Activated T-helper 1 cell treated with anti-CD3 and anti-CD28 coated beads, Interleukin-12 subunit alpha, Interleukin-12 subunit beta, Interleukin-2, Interleukin-4 antibody, amounts not matched to agents 30 ng/mL and 10 ng/mL and 1 ng/mL, durations not matched to agents 14 hours and 24 hours and 36 hours (primary cell): ENCODE results near the gene TRMO. TPM values are rescaled to one million over a fixed set of nuclear protein-coding genes. Genes with fewer than 3 reads are reported as not detected.

Experiments
- DNase-seq: peaks from one replicate; pipeline ENCODE4 v3.0.0; 2021; ENCODE audit warnings: low spot score
- H3K27ac Mint-ChIP-seq: one replicate; pipeline ENCODE4 v1.8.0; 2021; ENCODE audit warnings: mild to moderate bottlenecking, mixed read lengths
- H3K27me3 Mint-ChIP-seq: one replicate; pipeline ENCODE4 v1.8.0; 2022; ENCODE audit warnings: mild to moderate bottlenecking, moderate library complexity, mixed read lengths; ENCODE audit not compliant: insufficient read depth
- H3K36me3 Mint-ChIP-seq: one replicate; pipeline ENCODE4 v1.8.0; 2021; ENCODE audit warnings: low read depth, mixed read lengths
- H3K4me1 Mint-ChIP-seq: one replicate; pipeline ENCODE4 v1.8.0; 2021; ENCODE audit warnings: low read depth, mixed read lengths
- H3K4me3 Mint-ChIP-seq: one replicate; pipeline ENCODE4 v1.8.0; 2021; ENCODE audit warnings: mild to moderate bottlenecking, moderate library complexity, mixed read lengths
- H3K9me3 Mint-ChIP-seq: one replicate; pipeline ENCODE4 v1.8.0; 2021; ENCODE audit warnings: mixed read lengths
- intact Hi-C: fragments of 100-400 bp; cut with micrococcal nuclease; formaldehyde crosslinking; loops from one replicate; pipeline ENCODE4 v1.15.1; 2024
- total RNA-seq: library from RNA; stranded (reverse); gene quantifications from 2 replicates; pipeline ENCODE4 v1.2.3, GENCODE V29; 2022

Gene TRMO
- total RNA-seq, 1 donor from 2014 or later, result 13.1 TPM

- no peak for DNase-seq
- Mint-ChIP-seq H3K27ac (no peak overlapping the region), H3K4me3 (no peak overlapping the region), H3K27me3 (no peaks in the 10 kb centered on the region), H3K9me3 (no peaks in the 10 kb centered on the region), H3K4me1 (peaks cover 60% of the 10 kb centered on the region), H3K36me3 (peaks cover 38% of the 10 kb centered on the region)
- intact Hi-C loops, result loop anchor here (5.0 kb wide), 2 partner anchors 276 to 354 kb away; partner anchors contain the start of genes NCBP1 and TSTD2
These were observed 13.6 kb downstream of the TRMO start for GRCh38 chr9:97908705-97909104.

- Mint-ChIP-seq H3K36me3 (peaks cover 34% of the 10 kb centered on the region), H3K9me3 (no peaks in the 10 kb centered on the region), H3K4me3 (peak overlapping the region; percentile 46), H3K4me1 (peaks cover 71% of the 10 kb centered on the region), H3K27me3 (no peaks in the 10 kb centered on the region), H3K27ac (peak overlapping the region; percentile 98)
- intact Hi-C loops, result loop anchor here (1.0 to 5.0 kb wide), 3 partner anchors 11 to 355 kb away; partner anchors contain the start of genes NCBP1 and TSTD2
- no peak for DNase-seq
These were observed 14.7 kb downstream of the TRMO start for GRCh38 chr9:97907632-97908031.

DNA sequence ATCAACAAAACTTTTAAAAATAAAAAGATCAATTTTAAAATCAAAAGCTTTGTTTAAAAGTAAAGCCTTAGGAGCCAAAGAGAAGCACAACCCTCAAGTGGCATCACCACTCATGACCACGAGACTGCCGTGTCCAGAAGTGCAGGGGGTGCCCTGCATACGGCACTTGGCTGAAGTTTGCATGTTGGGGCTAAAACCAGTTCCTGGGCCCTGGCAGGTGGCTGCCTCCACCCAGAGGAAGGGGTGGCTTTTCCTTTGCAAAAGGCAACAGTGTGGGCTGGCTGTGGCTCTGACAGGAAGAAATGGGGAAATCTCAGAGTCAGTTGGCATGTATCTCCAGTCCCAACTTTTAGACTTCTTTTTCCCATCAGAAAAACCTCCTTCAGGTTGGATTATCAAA is 15.3 kb downstream of the TRMO start:
- Mint-ChIP-seq H3K4me3 (peak overlapping the region; percentile 72), H3K4me1 (peaks cover 74% of the 10 kb centered on the region), H3K27ac (peak overlapping the region; percentile 98), H3K36me3 (peaks cover 34% of the 10 kb centered on the region), H3K27me3 (no peaks in the 10 kb centered on the region), H3K9me3 (no peaks in the 10 kb centered on the region)
- intact Hi-C loops, result loop anchor here (1.0 to 5.0 kb wide), 3 partner anchors 11 to 355 kb away; partner anchors contain the start of genes NCBP1 and TSTD2
- no peak for DNase-seq

DNA sequence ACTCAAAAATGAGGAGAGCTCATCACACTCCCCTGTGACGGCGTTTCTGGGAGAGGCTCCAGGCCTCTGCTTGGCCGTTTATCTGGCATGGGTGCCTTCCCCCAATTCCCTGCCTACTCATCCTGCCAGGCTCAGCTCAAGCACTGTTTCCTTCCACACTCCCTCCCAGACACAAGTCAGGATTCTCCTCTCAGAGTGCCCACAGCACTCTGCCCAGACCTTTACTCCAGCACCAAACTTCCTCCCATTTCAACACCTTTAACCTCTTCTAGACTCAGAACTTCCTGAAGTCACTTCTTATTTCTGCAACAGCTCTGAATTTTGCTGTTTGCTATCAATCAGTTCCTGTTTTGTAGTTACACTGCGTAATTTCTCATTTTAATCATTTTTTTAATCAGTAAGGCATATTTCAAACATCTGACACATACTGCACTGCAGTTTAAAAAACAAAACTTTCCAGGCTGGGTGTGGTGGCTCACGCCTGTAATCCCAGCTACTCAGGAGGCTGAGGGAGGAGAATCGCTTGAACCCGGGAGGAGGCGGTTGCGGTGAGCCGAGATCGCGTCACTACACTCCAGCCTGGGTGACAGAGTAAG is 16.0 kb downstream of the TRMO start:
- H3K27ac Mint-ChIP-seq, result peak overlapping the region; percentile 98
- H3K4me1 Mint-ChIP-seq, result peaks cover 81% of the 10 kb centered on the region
- no peak for DNase-seq
- H3K36me3 Mint-ChIP-seq, result peaks cover 31% of the 10 kb centered on the region
- no peaks in the 10 kb centered on the region for H3K27me3 Mint-ChIP-seq
- no peaks in the 10 kb centered on the region for H3K9me3 Mint-ChIP-seq
- intact Hi-C loops, result loop anchor here (5.0 kb wide), 2 partner anchors 274 to 356 kb away; partner anchors contain the start of genes NCBP1 and TSTD2
- peak overlapping the region; percentile 72 for H3K4me3 Mint-ChIP-seq

GRCh38 chr9:97905228-97905627 is 17.1 kb downstream of the TRMO start:
- peak overlapping the region; percentile 90 for H3K27ac Mint-ChIP-seq
- DNase-seq, result peak; percentile 53
- H3K27me3 Mint-ChIP-seq, result no peaks in the 10 kb centered on the region
- peaks cover 25% of the 10 kb centered on the region for H3K36me3 Mint-ChIP-seq
- no peaks in the 10 kb centered on the region for H3K9me3 Mint-ChIP-seq
- peak overlapping the region; percentile 80 for H3K4me3 Mint-ChIP-seq
- peaks cover 80% of the 10 kb centered on the region for H3K4me1 Mint-ChIP-seq
- intact Hi-C loops, result loop anchor here (1.0 to 5.0 kb wide), 4 partner anchors 17 to 357 kb away; partner anchors contain the start of genes NCBP1, TRMO, TSTD2 and XPA

DNA sequence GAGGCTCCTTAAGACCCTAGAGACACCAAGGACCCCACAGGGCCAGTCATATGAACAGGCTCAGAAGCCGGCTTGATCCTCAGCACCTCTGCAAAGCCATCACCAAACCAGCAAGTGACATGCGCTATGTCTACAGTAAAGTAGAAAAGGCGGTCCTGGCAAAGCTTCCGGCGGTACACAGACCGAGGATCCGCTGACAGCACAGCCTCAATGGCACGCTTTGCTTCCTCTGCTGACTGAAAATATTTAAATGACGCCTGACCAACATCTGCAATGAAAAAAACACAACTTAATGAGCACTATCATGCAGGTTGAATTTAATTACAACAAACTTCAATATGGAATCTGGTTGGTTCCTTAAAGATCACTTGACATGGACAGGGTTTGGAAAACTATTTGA is 17.6 kb downstream of the TRMO start:
- intact Hi-C loops, result loop anchor here (1.0 to 5.0 kb wide), 6 partner anchors 18 to 358 kb away; partner anchors contain the start of genes FOXE1, NCBP1, TRMO and TSTD2
- Mint-ChIP-seq H3K4me3 (peak overlapping the region; percentile 80), H3K9me3 (no peaks in the 10 kb centered on the region), H3K4me1 (peaks cover 76% of the 10 kb centered on the region), H3K36me3 (peaks cover 22% of the 10 kb centered on the region), H3K27ac (peak overlapping the region; percentile 90), H3K27me3 (no peaks in the 10 kb centered on the region)
- peak; percentile 54 for DNase-seq

- Mint-ChIP-seq H3K27me3 (no peaks in the 10 kb centered on the region), H3K9me3 (no peaks in the 10 kb centered on the region), H3K4me3 (no peak overlapping the region), H3K36me3 (peaks cover 16% of the 10 kb centered on the region), H3K4me1 (peaks cover 64% of the 10 kb centered on the region), H3K27ac (no peak overlapping the region)
- intact Hi-C loops, result loop anchor here (5.0 kb wide), 1 partner anchor 51 kb away; the partner anchor contains the start of gene FOXE1
- no peak for DNase-seq
These were observed 19.1 kb downstream of the TRMO start for GRCh38 chr9:97903177-97903576.

DNA sequence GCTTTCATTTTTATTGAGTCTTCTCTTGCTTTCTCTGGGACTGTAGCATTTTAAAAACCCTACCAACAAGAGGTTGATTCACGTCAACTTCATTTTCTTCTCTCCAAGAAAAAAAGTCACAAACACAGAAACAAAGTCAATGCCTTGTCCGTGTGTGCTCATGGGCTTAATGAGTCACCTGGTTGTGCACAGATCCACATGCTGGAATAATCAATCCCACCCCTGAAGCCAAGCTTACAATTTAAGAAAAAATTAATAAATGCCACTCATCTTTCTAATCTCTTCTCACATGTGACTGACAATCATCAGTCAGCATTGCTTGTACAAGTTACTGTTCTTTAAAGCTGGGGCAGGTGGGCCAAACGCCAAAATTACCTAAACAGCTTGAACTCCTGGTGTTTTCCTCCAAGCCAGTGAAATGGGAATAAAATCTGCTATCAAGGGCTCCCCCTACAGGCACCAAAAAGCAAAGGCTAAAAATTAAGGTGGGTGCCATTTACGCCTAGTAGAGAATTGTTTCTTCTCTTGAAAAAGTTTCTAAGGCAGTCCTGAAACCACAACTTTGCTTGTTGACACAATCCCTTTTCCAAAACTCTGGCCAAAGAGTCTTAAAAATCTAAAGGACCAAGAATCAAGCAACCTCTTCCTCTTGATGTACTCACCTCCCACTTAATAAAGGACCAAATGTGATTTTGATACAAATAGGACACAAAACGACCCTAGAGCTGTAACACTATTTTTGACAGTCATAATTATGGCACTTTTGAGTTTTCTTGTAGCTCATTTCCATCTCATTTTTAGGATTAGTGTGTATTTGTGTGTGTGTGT is 21.3 kb downstream of the TRMO start:
- peaks cover 48% of the 10 kb centered on the region for H3K4me1 Mint-ChIP-seq
- H3K9me3 Mint-ChIP-seq, result no peaks in the 10 kb centered on the region
- intact Hi-C loops, result loop anchor here (1.0 to 5.0 kb wide), 2 partner anchors 11 to 49 kb away; partner anchors contain the start of gene FOXE1
- DNase-seq, result no peak
- no peak overlapping the region for H3K4me3 Mint-ChIP-seq
- H3K36me3 Mint-ChIP-seq, result peaks cover 12% of the 10 kb centered on the region
- no peak overlapping the region for H3K27ac Mint-ChIP-seq
- H3K27me3 Mint-ChIP-seq, result no peaks in the 10 kb centered on the region

DNA sequence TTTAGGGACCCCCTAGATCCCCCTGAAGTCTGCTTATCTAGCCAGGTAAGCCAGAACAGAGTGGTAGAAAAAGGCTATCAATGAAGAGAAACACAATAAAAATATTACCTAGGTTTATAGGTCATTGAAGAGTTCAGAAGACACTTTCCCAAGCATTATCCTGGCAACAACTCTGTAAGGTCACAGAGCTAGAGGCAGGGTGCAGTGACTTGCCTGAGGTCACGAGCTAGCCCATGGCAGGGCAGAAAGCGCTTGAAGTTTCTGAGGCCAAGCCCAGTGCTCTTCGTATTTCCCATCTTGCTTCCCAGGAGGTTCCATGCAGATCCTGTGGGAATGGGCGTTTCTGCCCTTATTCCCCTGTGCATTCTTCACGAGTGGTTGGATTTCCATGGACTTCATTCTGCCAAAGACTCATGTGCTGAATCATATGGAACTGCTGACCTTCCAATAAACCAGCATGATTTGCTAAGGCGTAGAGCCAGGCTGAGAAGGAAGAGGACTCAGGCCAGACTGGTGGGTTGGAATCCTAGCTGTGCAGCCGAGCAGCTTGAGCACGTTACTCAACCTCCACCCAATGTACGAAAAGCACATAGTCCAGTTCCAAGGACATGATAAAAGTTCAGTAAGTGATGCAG is 22.1 kb downstream of the TRMO start:
- no peak overlapping the region for H3K4me3 Mint-ChIP-seq
- DNase-seq, result no peak
- no peak overlapping the region for H3K27ac Mint-ChIP-seq
- intact Hi-C loops, result loop anchor here (5.0 kb wide), 1 partner anchor 48 kb away; the partner anchor contains the start of gene FOXE1
- peaks cover 16% of the 10 kb centered on the region for H3K36me3 Mint-ChIP-seq
- H3K4me1 Mint-ChIP-seq, result peaks cover 42% of the 10 kb centered on the region
- no peaks in the 10 kb centered on the region for H3K27me3 Mint-ChIP-seq
- no peaks in the 10 kb centered on the region for H3K9me3 Mint-ChIP-seq

GRCh38 chr9:97895695-97896332 is 26.5 kb downstream of the TRMO start:
- no peak overlapping the region for H3K27ac Mint-ChIP-seq
- DNase-seq, result no peak
- peaks cover 1% of the 10 kb centered on the region for H3K4me1 Mint-ChIP-seq
- no peaks in the 10 kb centered on the region for H3K27me3 Mint-ChIP-seq
- no peak overlapping the region for H3K4me3 Mint-ChIP-seq
- peaks cover 10% of the 10 kb centered on the region for H3K36me3 Mint-ChIP-seq
- intact Hi-C loops, result no loop called here
- peaks cover 5% of the 10 kb centered on the region for H3K9me3 Mint-ChIP-seq

DNA sequence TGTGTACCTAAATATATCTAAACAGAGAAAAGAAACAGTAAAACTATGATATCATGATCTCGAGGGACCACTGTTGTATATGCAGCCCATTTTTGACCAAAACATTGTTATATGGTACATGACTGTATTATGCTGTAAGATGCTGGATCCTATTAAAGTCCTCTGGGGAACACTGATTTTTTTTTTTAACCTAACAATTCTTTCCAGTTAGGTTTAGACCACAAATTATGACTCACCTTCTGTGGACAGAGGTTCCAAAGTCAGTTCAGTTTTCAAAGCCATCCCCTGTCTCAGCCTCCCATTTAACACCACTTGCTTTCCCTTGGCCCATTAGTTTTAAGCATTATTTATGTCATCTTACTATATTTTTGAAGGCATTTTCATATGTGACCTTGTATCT is 27.1 kb downstream of the TRMO start:
- no peak for DNase-seq
- H3K4me1 Mint-ChIP-seq, result peaks cover under 1% of the 10 kb centered on the region
- H3K27ac Mint-ChIP-seq, result no peak overlapping the region
- no peaks in the 10 kb centered on the region for H3K27me3 Mint-ChIP-seq
- intact Hi-C loops, result no loop called here
- peaks cover 9% of the 10 kb centered on the region for H3K36me3 Mint-ChIP-seq
- no peak overlapping the region for H3K4me3 Mint-ChIP-seq
- H3K9me3 Mint-ChIP-seq, result peaks cover 5% of the 10 kb centered on the region

GRCh38 chr9:97892421-97892820 is 29.9 kb downstream of the TRMO start:
- Mint-ChIP-seq H3K36me3 (peaks cover 9% of the 10 kb centered on the region), H3K4me1 (peaks cover 6% of the 10 kb centered on the region), H3K9me3 (peaks cover 5% of the 10 kb centered on the region), H3K27me3 (peaks cover 4% of the 10 kb centered on the region), H3K4me3 (no peak overlapping the region), H3K27ac (no peak overlapping the region)
- no peak for DNase-seq
- intact Hi-C loops, result no loop called here
